Kidney capillary endothelial cell (primary cell): ENCODE measurements around the gene HM13.
"Not testable (repeated sequence)": the region's sequence is repeated elsewhere in the genome, so short reads cannot be mapped to it uniquely, and the experiment has no call there.

Experiments used
- DNase-seq: peaks from one replicate; pipeline ENCODE4 v3.0.0-alpha.2; 2018; ENCODE audit warnings: low spot score

Gene HM13

GRCh38 chr20:31568041-31568731 lies 53.9 kb downstream of the HM13 start:
- no peak for DNase-seq

- no peak for DNase-seq
Measured at GRCh38 chr20:31568773-31569162, 54.5 kb downstream of the HM13 start.

- no peak for DNase-seq
Measured at GRCh38 chr20:31569163-31570020, 55.1 kb downstream of the HM13 start.

DNA sequence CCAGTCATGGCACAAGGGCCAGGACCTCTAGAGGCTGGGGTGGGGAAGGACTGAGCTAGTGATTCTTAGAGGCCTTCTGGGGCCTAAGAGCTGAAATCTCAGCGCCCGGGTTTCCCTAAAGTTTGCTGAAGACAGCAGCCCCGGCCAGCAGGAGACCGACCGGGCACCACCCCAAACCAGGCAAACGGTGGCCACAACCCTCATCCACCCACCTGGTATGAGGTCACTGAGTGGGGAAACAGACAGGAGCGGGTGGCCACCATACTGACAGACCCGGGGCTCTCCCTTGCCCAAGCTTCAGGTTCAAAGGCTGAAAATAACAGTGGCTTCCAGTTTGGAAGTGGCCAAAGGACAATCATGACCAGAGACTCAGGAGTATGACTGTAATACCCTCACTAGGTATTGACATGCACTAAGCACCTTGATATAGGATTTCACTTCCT lies 55.8 kb downstream of the HM13 start:
- DNase-seq: no peak

DNA sequence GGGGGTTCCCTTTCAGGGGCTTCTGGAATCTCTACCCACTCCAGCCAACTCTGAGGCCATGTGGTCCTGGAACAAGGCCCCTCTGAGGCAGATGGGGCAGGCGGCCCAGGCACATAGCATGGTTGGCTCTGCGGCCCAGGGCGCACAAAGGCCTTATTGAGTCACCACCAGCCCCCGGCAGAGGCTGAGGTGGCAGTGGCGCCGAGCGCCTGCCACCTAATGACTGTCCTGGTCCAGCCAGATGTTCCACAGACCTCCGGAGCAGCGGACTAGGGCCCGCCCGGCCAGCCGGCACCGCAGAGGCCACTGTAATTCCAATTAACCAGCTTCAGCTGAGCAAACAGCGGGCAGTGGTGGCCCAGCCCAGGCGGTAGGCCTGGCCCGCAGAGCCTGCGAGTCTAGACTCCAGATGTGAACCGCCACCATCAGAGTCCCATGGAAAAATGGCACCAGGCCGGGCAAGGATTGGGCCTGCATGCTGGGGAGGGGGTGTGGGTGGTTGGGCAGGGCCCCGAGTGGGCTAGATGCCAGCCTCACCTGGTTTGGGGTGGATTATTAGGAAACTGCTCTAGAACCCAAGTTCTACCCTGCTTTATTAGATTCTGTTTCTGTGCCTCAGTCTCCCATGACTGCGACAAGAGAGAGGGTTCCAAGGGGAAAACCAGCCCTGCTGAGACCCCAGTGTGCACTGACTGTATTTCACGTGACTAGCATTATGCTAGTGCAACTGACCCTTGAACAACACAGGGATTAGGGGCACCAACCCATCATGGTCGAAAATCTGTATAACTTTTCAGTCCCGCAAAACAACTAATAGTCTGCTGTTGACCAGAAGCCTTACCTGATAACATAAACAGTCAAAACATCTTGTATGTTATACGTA lies 56.7 kb downstream of the HM13 start:
- DNase-seq: no peak

DNA sequence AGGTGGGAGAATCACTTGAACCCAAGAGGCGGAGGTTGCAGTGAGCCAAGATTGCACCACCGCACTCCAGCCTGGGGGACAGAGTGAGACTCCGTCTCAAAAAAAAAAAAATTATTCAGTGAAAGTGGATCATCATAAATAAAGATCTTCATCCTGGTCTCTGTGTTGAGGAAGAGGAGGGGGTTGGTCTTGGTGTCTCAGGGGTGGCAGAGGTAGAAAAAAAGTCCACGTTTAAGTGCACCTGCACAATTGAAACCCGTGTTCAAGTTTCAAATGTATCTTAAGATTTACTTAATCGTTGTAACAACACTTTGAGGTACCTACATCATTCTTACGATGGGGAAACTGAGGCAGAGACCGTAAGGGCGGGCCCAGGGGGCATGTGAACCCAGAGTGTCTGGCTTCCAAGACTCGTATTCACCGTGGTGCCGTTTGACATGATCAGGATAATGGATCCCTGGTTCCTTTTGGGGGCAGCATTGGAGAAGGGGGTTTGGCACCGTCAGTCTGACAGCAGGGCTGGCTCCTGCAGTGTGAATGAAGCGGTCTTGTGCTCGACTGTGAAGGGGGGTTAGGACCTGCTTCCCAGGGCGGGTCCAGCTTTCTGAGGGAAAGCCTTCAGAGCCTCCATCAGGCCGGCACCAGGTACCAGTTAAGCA lies 57.9 kb downstream of the HM13 start:
- DNase-seq: no peak

DNA sequence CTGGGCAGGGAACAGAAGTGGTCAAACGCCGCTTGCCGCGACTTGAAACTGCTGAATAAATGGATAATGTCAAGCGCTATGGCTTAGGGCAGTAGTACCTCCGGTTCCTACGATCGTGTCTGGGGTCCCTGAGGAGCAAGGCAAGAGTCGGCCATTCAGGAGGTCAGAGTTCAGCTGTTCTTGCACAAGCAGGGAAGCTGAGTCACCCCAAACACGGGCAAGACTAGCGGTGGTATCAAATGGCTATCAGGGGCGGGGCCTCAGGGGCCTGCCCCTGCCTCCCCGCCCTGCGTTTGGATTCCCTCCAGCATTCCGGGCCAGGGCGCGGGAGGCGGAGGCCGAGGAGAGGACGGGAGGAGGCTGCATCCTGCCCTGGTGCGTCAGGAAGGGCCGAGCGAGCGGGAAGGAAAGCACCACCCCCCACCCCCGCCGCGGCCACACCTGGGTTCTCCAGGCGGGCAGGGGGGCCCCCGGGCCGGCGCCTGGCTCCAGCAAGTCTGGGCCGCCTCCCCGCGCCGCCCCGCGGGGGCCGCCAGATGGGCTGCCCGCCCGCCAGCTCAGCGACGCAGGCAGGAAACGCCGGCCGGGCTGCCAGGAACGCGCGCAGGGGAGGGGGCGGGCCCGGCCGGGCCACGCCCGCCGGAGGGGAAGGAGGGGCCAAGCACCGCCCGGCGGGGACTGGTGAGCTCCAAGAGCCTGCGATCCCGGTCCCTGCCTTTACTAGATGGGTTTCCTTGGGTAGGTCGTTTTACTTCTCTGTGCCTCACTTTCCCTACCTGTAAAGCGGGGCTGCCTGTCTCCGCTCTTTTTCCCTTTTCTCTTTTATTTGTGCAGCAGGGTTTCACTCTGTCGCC lies 58.7 kb downstream of the HM13 start:
- peak; percentile 99 for DNase-seq

- DNase-seq: no peak
Measured at GRCh38 chr20:31573555-31574321, 59.5 kb downstream of the HM13 start.

GRCh38 chr20:31574986-31575385 lies 60.7 kb downstream of the HM13 start:
- DNase-seq: not testable (repeated sequence)

GRCh38 chr20:31576751-31577150 lies 62.5 kb downstream of the HM13 start:
- DNase-seq: no peak

DNA sequence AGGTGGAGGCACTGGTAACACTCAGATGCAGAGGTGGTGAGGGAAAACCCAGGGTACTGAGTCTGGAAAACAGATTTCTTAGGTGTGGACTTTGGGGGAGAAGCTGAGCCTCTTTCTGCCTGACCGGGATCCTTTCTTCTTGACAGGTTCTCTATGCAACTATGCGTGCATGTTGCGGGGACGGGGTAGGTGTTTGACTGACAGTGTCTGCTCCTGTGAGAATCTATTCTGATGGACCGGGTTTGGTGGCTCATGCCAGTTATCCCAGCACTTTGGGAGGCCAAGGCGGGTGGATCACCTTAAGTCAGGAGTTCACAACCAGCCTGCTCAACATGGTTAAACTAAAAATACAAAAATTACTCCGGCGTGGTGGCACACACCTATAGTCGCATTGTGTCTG lies 63.0 kb downstream of the HM13 start:
- no peak for DNase-seq

- DNase-seq: no peak
Measured at GRCh38 chr20:31578448-31579138, 64.4 kb downstream of the HM13 start.

DNA sequence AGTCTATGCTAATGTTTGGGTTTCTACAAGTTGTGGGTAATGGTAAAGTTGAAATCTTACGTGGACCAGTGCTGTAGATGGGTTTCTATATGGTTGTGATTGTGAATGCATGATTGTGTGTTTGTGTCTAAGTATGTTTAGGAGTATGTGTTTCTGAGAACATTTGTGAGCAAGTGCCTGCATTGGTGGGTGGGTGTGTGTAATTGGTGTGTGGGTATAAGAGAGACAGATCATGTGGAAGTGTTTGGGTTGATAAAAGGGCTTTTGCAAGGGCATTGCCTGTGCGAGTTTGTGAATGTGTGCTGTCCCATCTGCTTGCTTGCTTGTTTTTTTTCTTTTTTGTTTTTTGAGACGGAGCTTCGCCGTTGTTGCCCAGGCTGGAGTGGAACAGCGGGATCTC lies 65.0 kb downstream of the HM13 start:
- no peak for DNase-seq

- DNase-seq: not testable (repeated sequence)
Measured at GRCh38 chr20:31579941-31580651, 65.9 kb downstream of the HM13 start.

- DNase-seq: no peak
Measured at GRCh38 chr20:31580706-31581105, 66.5 kb downstream of the HM13 start.

DNA sequence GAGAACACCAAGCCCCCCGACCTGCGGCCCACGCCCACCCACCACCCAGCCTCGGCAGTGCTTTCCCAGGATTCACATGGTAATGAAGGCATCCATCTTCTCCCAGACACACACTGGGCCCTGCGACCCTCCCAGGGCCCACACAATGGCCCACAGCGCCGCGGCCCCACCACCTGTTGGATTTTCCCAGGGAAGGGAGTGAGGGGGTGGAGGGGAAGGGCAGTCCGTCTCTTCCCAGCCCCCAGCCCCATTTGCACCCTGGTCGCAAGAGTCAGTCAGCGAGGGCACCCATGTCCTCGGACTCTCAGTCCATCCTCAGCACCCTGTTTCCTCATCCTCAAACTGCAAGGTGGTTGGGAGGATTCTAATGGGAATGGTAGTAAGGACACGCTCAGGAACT lies 67.1 kb downstream of the HM13 start:
- DNase-seq: no peak

DNA sequence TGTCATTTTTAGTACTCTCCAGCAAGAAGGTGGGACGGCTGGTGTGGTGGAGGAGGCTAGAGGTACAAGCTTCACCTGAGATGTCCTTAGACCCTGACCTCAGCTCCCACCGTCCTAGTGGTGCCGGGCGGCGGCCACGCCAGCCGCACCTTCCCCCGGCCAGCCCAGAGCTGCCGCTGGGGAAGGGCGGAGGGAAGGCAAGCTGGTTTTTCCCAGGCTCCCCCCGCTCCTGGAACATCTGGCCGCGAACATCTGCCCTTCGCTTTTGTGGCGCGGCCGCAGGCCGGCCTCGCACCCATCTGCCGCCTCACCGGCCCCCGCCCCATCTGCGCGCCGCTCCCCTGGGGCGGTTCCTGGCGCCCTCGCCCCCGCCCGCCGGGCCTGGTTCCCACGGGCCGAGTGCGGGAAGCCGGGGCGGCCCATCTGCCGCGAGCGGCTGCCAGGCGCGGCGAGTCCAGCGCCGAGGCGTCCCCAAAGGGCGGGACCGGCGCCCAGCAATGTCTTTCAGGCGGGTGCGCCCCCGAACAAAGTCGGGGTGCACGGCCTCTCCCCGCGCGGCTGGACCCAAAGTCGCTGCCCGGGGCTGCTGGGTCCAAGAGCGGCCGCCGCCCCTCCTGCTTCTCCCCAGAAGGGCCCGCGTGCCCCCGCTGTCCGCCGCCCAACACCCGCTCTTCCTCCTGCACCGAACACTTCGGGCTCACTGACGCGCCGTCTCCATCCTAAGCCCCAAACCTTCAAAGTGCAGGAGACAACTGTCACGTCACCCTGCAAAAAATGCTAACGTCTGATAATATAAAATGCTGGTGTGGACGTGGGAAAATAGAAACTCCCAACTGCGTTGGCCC lies 73.5 kb downstream of the HM13 start:
- DNase-seq: no peak

DNA sequence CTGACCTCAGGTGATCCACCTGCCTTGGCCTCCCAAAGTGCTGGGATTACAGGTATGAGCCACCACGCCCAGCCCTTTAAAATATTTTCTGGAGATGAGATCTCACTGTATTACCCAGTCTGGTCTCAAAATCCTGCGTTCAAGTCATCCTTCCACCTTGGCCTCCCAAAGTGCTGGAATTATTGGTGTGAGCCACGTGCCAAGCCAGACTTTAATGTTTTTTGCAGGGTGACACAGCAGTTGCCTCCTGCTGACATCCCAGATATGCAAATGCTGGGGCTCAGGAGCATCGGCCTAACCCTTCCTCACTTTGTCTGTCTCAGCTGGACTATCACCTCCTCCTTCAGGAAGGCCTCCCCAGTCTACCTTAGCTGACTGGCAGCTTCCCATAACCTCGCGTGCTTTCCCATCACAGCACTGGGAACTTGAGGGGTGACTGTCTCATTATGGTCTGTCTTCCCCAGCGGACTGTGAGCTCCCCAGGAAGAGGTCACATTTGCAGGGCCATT lies 76.5 kb downstream of the HM13 start:
- DNase-seq: no peak
